HG02870 (cell line): ENCODE data around the gene TENT4A.
"Not testable (repeated sequence)": the region's sequence is repeated elsewhere in the genome, so short reads cannot be mapped to it uniquely, and the experiment has no call there.

Experiments used
- ATAC-seq: cut with Tn5 transposase; IDR thresholded peaks from one replicate; pipeline ENCODE4 v1.9.1; 2021; ENCODE audit warnings: mild to moderate bottlenecking, moderate library complexity; ENCODE audit not compliant: unreplicated experiment

TENT4A gene

GRCh38 chr5:6713274-6714225 is at the start of gene TENT4A:
Gene TENT4A (plus strand): TSS chr5:6713432. CDS start chr5:6713984, 552 bp downstream.
- ATAC-seq = no peak

- ATAC-seq = no peak
Observed at GRCh38 chr5:6666762-6667161, 46.5 kb upstream of the TENT4A start.

- no peak for ATAC-seq
Observed at GRCh38 chr5:6667648-6668047, 45.6 kb upstream of the TENT4A start.

- ATAC-seq = not testable (repeated sequence)
Observed at GRCh38 chr5:6668717-6669116, 44.5 kb upstream of the TENT4A start.

GRCh38 chr5:6673031-6673430 is 40.2 kb upstream of the TENT4A start:
- ATAC-seq = no peak

- ATAC-seq = no peak
Observed at GRCh38 chr5:6673963-6674362, 39.3 kb upstream of the TENT4A start.

DNA sequence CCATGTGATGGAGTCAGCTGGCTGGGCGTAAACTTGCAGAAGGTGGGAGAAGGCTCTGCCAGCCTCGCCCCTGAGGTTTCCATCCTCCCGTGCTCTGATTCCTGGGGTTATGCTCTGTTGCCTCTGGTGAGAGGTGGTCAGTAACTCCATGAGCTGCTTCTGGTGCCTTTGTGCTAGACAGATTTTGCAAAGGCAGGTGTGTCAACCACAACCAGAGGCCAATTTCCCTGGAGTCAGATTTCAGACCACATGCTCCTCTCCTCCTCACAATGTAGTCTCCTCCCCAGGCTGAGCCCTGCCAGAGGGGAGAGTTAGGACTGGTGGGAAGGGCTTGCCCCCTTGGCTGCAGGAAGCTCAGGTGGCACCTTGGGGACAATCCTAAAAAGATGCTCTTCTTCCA is 38.8 kb upstream of the TENT4A start:
- ATAC-seq = no peak

- no peak for ATAC-seq
Observed at GRCh38 chr5:6674886-6675285, 38.3 kb upstream of the TENT4A start.

GRCh38 chr5:6675784-6676491 is 37.3 kb upstream of the TENT4A start:
- no peak for ATAC-seq

DNA sequence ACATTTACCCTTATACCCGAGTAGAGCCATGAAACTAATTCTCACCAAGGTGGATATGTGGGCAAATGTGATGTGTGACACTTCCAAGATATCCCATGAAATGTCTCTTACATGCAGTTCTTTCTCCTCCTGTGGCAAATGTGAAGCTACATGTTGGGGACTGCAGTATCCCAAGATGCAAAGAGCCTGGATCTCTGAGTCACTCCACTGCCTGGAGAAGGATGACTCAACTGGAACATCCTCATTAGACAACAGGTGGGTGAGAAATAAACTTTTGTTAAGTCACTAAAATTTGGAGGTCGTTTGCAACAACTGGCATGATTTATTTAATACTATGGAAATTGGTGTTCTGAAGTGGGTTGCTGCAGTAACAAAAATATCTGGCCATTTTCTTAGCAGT is 36.5 kb upstream of the TENT4A start:
- no peak for ATAC-seq

- no peak for ATAC-seq
Observed at GRCh38 chr5:6678385-6678784, 34.8 kb upstream of the TENT4A start.

GRCh38 chr5:6680922-6681321 is 32.3 kb upstream of the TENT4A start:
- ATAC-seq = no peak

DNA sequence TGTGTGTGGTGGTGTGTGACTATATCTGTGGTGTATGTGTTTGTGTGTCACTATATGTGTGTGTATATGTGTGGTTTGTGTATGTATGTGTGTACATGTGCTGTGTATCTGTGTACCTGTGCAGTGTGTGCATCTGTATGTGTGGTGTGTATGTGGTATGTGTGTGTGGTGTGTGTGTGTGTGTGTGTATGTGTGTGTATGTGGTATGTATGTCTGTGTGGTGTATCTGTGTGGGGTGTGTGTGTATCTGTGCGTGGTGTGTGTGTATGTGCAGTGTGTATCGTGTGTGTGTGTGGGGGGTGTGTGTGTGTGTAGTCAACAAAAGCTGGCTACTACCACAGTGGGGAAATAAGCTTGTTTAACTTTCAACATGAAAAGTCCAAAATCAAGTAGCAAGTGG is 31.6 kb upstream of the TENT4A start:
- ATAC-seq = no peak

DNA sequence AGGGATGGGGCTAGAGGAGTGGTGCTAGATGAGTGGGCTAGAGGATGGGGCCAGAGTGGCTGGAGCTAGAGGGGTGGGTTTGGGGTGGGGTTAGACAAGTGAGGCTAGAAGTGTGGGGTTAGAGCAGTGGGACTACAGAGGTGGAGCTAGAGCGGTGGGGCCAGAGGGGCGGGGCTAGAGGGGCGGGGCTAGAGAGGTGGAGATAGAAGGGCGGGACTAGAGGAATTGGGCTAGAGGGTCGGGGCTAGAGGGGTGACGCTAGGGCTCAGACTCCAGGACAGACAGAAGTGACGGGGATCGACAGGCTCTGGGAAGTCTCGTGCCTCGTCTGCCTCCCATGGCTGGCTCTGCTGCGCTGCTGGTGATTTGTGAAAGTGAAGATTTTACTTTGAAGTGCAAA is 31.0 kb upstream of the TENT4A start:
- no peak for ATAC-seq

DNA sequence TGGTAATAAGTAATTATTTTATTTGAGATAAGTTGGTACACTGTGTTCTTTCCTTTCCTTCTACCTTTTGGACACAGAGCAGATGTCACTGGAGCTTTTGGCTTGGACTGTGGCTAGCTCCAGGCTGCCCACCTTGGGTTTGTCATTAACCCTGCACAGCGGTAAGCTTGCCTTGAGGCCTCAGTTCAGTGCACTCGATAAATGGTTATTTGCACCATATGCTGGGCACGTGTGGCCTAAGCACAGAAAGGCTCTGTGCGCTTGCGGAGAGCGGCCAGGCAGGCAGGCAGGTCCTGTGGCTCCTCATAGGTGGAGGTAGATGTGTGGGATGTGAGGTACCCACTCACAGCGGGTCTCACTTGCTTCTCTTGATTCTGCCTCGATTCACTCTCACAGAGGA is 30.0 kb upstream of the TENT4A start:
- ATAC-seq = no peak

- ATAC-seq = no peak
Observed at GRCh38 chr5:6684075-6684474, 29.2 kb upstream of the TENT4A start.

DNA sequence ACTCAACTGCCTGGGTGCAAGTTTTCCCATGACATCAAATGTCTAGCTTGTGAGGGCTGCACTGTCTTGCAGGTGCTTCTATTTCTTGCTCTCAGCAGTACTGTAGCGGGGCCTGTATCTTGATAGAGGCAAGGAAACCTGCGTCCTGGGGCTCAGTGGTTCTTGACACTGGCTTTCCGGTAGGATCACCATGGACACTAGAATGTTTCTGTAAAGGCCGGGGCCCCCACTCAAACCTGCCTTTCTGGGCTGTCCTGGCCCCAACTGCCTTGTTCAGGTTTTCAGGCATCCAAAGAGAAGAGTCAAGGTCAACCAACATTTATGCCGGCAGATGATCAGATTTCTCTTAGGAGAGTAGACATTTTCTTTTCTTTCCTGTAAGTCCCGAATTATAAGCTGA is 26.7 kb upstream of the TENT4A start:
- no peak for ATAC-seq

DNA sequence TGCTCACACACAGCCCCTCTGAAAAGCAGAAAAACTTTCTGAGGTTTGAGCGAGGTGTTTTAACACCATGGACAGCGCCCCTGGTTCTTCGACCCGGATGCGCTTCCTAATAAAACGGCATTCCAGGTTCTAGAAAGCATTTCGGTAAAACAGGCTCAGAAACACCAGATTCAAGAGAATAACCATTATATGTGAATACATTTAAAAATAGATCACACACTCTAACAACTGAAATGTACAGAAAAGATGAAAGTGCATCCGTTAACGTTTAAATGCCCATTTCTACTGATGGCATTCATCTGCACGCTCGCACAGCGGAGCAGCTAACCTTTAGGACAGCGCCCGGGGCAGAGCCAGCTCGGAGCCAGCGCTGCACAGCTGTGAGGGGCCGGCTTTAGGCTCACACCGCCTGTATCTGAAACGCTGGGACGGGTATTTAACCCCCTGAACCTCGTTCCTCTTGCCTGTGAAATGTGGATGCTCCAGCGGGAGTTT is 26.3 kb upstream of the TENT4A start:
- no peak for ATAC-seq

- no peak for ATAC-seq
Observed at GRCh38 chr5:6687505-6687904, 25.7 kb upstream of the TENT4A start.

DNA sequence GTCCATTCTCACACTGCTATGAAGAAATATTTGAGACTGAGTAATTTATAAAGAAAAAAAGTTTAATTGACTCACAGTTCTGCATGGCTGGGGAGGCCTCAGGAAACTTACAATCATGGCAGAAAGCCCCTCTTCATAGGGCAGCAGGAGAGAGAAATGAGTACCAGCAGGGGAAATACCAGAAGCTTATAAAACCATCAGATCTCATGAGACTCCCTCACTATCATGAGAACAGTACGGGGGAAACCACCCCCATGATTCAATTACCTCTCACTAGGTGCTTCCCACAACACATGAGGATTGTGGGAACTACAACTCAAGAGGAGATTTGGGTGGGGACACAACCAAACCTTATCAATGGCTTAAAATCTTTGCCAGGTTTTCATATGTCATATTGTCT is 20.3 kb upstream of the TENT4A start:
- ATAC-seq = no peak

GRCh38 chr5:6698696-6699095 is 14.5 kb upstream of the TENT4A start:
- no peak for ATAC-seq

DNA sequence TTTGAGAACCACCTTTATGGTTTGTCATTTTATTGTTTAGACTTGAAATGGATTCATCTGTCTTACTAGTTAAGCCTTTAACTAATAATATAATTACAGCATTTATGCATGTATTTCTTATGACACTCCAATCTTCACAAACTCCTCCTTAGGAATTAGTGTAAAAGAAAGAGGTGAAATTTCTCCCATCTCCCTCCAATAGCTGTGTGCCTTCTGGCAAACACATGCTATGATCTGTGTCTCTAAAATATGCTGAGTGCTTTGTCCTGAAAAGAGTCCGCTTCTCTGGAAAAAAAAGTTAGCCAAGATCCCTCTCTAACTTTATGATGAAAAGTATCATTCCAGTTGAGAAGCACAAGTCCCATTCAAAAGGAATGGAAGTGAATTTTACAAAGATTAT is 13.9 kb upstream of the TENT4A start:
- ATAC-seq = no peak
